ENCODE measurements around the gene TGM3. TPM values are rescaled to one million over a fixed set of nuclear protein-coding genes. Genes with fewer than 3 reads are reported as not detected.

TGM3 gene
- total and polyA plus RNA-seq, 4 donors, result 0.41 to 1.5 (median 0.52) TPM

GRCh38 chr20:2305946-2306345, 10.1 kb downstream of the TGM3 start:
- WGBS, 2 donors, result 73 to 91% methylated on average over 2 of the region's 2 CpGs
- Histone ChIP-seq H3K27me3 (ENCODE audit: control insufficient read depth in 3 of 3, insufficient read depth in 3 of 3, low read length in 2 of 3) (no peaks in the 10 kb centered on the region), H3K27ac (ENCODE audit: low read depth in 1 of 2, low read length in 1 of 2) (no peak overlapping the region), H3K9me3 (ENCODE audit: control insufficient read depth in 4 of 4, insufficient read depth in 3 of 4, low read length in 3 of 4) (no peaks in the 10 kb centered on the region), H3K4me3 (no peak overlapping the region), H3K36me3 (ENCODE audit: control insufficient read depth in 4 of 4, insufficient read depth in 4 of 4, low read length in 4 of 4) (no peaks in the 10 kb centered on the region), H3K9ac (ENCODE audit: insufficient read depth in 1 of 2, low read length in 2 of 2) (no peak overlapping the region), H3K4me1 (ENCODE audit: control insufficient read depth in 5 of 5, insufficient read depth in 5 of 5, low read length in 5 of 5) (no peaks in the 10 kb centered on the region)
- DNase-seq (no peak), ATAC-seq (ENCODE audit: insufficient read depth, low FRiP score) (no peak)
- no peak for TF ChIP-seq CTCF (IDR thresholded peaks at IDR 0.05; ENCODE audit: control extremely low read depth, extremely low read depth)

DNA sequence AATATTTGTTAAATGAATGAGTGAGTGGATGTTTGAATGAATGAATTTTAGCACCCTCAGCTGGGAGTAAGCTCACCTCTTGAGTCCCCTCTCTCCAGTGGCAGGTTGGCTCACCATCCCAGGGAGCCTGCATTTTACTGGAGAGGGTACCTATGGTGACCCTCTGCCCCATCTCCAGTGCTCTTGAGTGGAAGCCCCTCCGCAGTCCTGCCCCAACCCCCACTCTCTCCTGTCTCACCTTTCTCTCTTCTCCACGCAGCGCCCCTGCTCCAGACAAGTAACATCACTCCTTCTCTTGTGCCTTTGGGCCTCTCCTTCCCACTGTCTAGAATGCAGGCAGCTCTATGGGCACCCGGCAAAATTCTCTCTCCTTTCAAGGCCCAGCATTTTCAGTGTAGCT, 11.3 kb downstream of the TGM3 start:
- no peaks in the 10 kb centered on the region for H3K9me3 ChIP-seq (ENCODE audit: control insufficient read depth in 4 of 4, insufficient read depth in 3 of 4, low read length in 3 of 4)
- no peak overlapping the region for H3K4me3 ChIP-seq
- no peak for DNase-seq
- H3K9ac ChIP-seq (ENCODE audit: insufficient read depth in 1 of 2, low read length in 2 of 2), result no peak overlapping the region
- no peaks in the 10 kb centered on the region for H3K36me3 ChIP-seq (ENCODE audit: control insufficient read depth in 4 of 4, insufficient read depth in 4 of 4, low read length in 4 of 4)
- H3K27me3 ChIP-seq (ENCODE audit: control insufficient read depth in 3 of 3, insufficient read depth in 3 of 3, low read length in 2 of 3), result no peaks in the 10 kb centered on the region
- ATAC-seq (ENCODE audit: insufficient read depth, low FRiP score), result no peak
- TF ChIP-seq CTCF (IDR thresholded peaks at IDR 0.05; ENCODE audit: control extremely low read depth, extremely low read depth), result no peak
- WGBS, 2 donors, result 83 to 87% methylated on average over 4 of the region's 4 CpGs
- H3K27ac ChIP-seq (ENCODE audit: low read depth in 1 of 2, low read length in 1 of 2), result no peak overlapping the region
- no peaks in the 10 kb centered on the region for H3K4me1 ChIP-seq (ENCODE audit: control insufficient read depth in 5 of 5, insufficient read depth in 5 of 5, low read length in 5 of 5)

DNA sequence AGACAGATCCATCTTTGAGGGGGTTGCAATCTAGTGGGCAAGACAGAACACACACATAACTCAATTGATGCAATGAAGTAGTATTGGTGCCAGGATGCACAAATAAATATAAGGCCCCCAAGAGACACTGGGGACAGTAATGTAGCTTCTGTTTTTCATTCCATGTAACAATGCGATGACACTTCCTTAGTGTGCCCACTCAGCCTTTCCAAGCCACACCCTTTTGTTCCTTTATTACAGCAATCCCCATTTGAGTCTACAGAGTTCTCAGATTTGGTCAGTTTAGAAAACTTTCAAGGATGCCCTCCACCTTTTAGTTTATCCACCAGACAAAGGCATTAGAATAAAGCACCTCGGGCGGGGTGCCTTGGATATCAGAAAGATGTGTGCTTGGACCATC, 15.5 kb downstream of the TGM3 start:
- Histone ChIP-seq H3K27ac (ENCODE audit: low read depth in 1 of 2, low read length in 1 of 2) (no peak overlapping the region), H3K27me3 (ENCODE audit: control insufficient read depth in 3 of 3, insufficient read depth in 3 of 3, low read length in 2 of 3) (no peaks in the 10 kb centered on the region), H3K9me3 (ENCODE audit: control insufficient read depth in 4 of 4, insufficient read depth in 3 of 4, low read length in 3 of 4) (peaks cover 0 to 3% (median 0%) of the 10 kb centered on the region in 4 donors), H3K4me3 (no peak overlapping the region), H3K4me1 (ENCODE audit: control insufficient read depth in 5 of 5, insufficient read depth in 5 of 5, low read length in 5 of 5) (peaks cover 0 to 2% (median 0%) of the 10 kb centered on the region in 5 donors), H3K9ac (ENCODE audit: insufficient read depth in 1 of 2, low read length in 2 of 2) (no peak overlapping the region), H3K36me3 (ENCODE audit: control insufficient read depth in 4 of 4, insufficient read depth in 4 of 4, low read length in 4 of 4) (no peaks in the 10 kb centered on the region)
- no peak for ATAC-seq (ENCODE audit: insufficient read depth, low FRiP score)
- no peak for TF ChIP-seq CTCF (IDR thresholded peaks at IDR 0.05; ENCODE audit: control extremely low read depth, extremely low read depth)
- DNase-seq, result no peak
- 80 to 87% methylated on average over 3 of the region's 3 CpGs for WGBS, 2 donors

GRCh38 chr20:2312876-2313275, 17.1 kb downstream of the TGM3 start:
- Histone ChIP-seq H3K9me3 (ENCODE audit: control insufficient read depth in 4 of 4, insufficient read depth in 3 of 4, low read length in 3 of 4) (peaks cover 0 to 8% (median 0%) of the 10 kb centered on the region in 4 donors), H3K4me3 (no peak overlapping the region), H3K27me3 (ENCODE audit: control insufficient read depth in 3 of 3, insufficient read depth in 3 of 3, low read length in 2 of 3) (no peaks in the 10 kb centered on the region), H3K27ac (ENCODE audit: low read depth in 1 of 2, low read length in 1 of 2) (no peak overlapping the region), H3K9ac (ENCODE audit: insufficient read depth in 1 of 2, low read length in 2 of 2) (no peak overlapping the region), H3K36me3 (ENCODE audit: control insufficient read depth in 4 of 4, insufficient read depth in 4 of 4, low read length in 4 of 4) (no peaks in the 10 kb centered on the region), H3K4me1 (ENCODE audit: control insufficient read depth in 5 of 5, insufficient read depth in 5 of 5, low read length in 5 of 5) (peaks cover 0 to 2% (median 0%) of the 10 kb centered on the region in 5 donors)
- 86 to 92% methylated on average over 8 of the region's 8 CpGs for whole genome bisulfite sequencing, 2 donors
- no peak for DNase-seq
- no peak for ATAC-seq (ENCODE audit: insufficient read depth, low FRiP score)
- no peak for TF ChIP-seq CTCF (IDR thresholded peaks at IDR 0.05; ENCODE audit: control extremely low read depth, extremely low read depth)
